ENCODE measurements around the gene CNN1. TPM values are rescaled to one million over a fixed set of nuclear protein-coding genes. Genes with fewer than 3 reads are reported as not detected.
A peak's percentile ranks its signal among the peaks of the same experiment; 100 is the strongest.

The CNN1 gene
- polyA plus RNA-seq (ENCODE audit: insufficient read length in 3 of 3), result 1 to 10 TPM; 2.2 to 3.0 (median 2.2) TPM

DNA sequence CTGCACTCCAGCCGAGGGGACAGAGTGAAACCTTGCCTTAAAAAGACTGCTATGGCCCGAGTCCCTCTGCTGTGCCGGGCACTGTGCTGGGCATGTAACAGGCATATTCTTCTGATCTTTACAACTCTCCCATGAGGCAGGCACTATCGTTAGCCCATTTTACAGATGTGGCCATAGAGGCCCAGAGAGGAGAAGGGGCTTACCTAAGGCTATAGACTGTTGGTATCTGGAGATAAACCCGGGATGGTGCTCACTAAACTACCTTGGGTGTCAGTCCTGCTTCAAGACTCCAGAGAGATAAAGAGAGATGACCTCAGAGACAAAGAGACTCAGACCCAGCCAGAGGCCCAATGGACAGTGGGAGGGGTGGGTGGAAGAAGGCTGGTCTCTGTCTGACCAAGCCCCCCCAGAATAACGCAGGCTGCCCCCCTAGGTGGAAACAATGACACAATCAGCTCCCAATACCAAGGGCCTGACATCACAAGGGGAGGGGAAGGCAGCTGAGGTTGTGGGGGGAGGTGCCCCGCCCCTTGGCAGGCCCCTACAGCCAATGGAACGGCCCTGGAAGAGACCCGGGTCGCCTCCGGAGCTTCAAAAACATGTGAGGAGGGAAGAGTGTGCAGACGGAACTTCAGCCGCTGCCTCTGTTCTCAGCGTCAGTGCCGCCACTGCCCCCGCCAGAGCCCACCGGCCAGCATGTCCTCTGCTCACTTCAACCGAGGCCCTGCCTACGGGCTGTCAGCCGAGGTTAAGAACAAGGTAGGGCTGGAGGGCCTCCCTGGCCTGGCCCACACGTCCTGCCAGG, at the start of gene CNN1:
CNN1 (plus strand) TSS at position 620 of the 805 bp plus-strand sequence; CDS start at position 697, 77 bp downstream.
- no peak for DNase-seq (ENCODE audit: low read depth in 3 of 3, low spot score in 2 of 3)

- no peak for DNase-seq (ENCODE audit: low read depth in 3 of 3, low spot score in 2 of 3)
Observed at GRCh38 chr19:11489378-11489777, 49.3 kb upstream of the CNN1 start.

DNA sequence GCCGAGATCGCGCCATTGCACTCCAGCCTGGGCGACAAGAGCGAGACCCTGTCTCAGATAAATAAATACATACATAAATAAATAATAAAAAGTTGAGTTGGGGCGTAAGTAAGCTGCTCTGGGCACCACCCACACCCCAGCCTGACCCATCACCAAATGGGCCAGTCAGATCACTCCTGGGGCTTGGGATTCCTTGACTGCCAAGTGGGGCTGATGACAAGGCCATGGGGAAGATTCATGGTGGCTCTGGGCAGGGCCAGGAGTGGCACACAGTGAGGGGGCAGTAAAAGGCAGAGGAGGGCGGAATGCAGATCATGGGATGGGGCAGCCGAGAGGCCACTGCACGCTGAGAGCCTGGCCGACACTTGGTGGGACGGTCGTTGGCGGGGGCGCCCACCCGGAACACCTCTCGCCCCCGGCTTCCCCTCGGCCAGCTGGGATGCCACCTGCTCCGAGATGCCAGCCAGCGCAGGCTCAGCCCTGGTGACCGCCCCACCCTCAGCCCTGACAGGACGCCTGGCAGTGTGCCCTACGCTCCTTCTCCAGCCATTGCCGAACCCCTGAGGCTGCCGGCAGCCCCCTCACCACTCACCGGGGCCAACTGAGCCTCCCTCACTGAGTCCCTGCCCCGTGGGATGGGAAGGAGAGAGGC, 43.9 kb upstream of the CNN1 start:
- DNase-seq (ENCODE audit: low read depth in 3 of 3, low spot score in 2 of 3), result no peak

DNA sequence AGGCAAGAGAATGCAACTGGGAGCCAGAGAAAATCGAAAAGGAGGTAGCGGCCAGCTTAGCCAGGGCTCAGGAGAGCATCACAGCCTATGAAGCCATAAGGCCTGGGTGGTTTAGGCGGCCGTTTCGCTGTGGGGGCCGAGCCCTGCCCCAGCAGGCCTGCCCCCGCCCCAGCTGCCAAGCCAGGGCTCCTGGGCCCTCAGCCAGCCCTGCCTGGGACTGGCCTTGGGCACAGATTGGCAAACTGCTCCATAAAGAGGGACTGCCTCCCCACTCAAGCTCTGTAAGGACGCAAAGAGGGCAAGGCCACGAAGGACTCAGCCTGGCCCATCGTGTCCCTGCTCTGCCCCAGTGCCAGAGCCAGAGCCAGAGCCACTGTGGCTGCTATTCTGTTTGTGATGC, 43.2 kb upstream of the CNN1 start:
- DNase-seq (ENCODE audit: low read depth in 3 of 3, low spot score in 2 of 3), result no peak

- no peak for DNase-seq (ENCODE audit: low read depth in 3 of 3, low spot score in 2 of 3)
Observed at GRCh38 chr19:11495885-11496284, 42.8 kb upstream of the CNN1 start.

DNA sequence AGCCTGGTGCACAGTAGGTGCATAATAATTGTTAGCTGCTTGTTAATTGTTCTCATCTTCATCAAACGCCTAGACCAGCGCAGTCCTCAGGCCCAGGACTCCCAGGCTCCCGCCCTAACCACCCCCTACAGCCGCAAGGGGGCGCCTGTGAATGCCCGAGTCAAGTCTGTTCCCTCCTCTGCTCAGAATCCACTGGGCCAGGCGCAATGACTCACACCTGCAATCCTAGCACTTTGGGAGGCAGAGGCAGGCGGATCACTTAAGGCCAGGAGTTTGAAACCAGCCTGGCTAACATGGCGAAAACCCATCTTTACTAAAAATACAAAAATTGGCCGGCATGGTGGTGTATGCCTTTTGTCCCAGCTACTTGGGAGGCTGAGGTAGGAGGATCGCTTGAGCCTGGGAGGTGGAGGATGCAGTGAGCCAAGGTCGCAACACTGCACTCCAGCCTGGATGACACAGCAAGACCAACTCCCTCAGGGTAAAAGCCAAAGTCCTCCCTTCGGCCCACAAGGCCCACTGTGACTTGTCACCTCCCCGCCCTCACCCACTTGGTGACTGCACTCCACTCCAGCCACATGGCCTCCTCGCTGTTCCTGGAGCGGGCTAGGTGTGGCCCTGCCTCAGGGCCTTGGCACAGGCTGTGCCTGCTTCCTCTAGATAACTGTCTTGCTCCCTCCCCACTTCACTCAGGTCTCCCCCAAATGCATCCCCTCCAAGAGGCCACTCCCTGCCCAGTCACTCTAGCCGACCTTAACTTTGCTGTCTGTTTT, 42.1 kb upstream of the CNN1 start:
- DNase-seq (ENCODE audit: low read depth in 3 of 3, low spot score in 2 of 3), result no peak

GRCh38 chr19:11499220-11499726, 39.4 kb upstream of the CNN1 start:
- no peak for DNase-seq (ENCODE audit: low read depth in 3 of 3, low spot score in 2 of 3)

DNA sequence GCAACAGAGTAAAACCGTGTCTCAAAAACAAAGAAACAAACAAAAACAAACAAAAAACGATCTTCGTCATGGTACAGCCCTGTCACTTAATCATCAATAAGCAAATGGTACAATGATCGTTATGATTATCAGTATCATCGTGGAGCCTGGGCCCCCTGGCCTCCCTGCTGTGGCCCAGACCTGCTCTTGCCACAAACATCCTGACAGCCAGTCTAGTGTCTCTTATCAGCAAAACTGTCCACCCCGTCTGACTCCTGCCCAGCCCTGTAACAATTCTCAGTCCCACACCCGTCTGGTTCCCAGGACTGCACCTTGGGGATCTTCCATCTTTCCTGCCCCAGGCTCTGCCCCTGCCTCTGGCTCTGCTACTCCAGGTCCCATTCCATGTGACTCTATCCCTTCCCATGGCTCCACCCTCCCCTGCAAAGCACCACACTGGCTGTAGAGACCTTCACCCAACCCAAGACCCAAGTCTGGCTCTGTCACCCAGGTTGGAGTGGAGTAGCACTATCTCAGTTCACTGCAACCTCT, 38.7 kb upstream of the CNN1 start:
- DNase-seq (ENCODE audit: low read depth in 3 of 3, low spot score in 2 of 3), result no peak

DNA sequence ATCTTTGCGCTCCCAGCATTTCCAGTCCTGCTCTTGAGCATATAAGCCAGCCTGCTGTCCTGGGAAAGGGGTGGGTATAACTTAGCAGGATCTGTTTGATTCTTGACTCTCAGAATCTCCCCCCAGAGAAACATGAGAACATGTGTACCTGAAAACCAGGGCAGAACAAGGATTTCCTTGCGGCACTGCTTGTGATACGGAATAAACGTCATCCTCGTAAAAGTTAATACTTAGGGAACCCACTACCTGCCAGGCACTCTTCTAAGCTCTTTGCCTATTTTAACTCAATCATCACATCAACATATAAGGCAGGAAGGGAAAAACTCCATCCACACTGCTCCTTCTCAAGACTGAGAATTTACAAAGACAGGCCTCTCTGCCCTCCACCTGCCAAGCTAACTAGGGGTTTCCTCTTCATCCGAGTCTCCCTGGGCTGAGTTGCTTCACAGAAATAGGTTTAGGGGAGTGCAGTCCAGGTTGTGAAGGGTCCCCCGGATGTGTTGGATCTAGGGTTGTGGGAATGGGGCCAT, 34.1 kb upstream of the CNN1 start:
- DNase-seq (ENCODE audit: low read depth in 3 of 3, low spot score in 2 of 3), result no peak

- DNase-seq (ENCODE audit: low read depth in 3 of 3, low spot score in 2 of 3), result peak; percentile 73 to 88 (median 85)
Observed at GRCh38 chr19:11505032-11505503, 33.6 kb upstream of the CNN1 start.

GRCh38 chr19:11505504-11506100, 33.0 kb upstream of the CNN1 start, which contains the start of gene ZNF653:
TSS of gene ZNF653 (minus strand) at chr19:11505839. CDS start at chr19:11505786, 53 bp downstream.
- peak; percentile 91 to 94 (median 93) for DNase-seq (ENCODE audit: low read depth in 3 of 3, low spot score in 2 of 3)

GRCh38 chr19:11506101-11506555, 32.5 kb upstream of the CNN1 start:
- DNase-seq (ENCODE audit: low read depth in 3 of 3, low spot score in 2 of 3), result no peak

DNA sequence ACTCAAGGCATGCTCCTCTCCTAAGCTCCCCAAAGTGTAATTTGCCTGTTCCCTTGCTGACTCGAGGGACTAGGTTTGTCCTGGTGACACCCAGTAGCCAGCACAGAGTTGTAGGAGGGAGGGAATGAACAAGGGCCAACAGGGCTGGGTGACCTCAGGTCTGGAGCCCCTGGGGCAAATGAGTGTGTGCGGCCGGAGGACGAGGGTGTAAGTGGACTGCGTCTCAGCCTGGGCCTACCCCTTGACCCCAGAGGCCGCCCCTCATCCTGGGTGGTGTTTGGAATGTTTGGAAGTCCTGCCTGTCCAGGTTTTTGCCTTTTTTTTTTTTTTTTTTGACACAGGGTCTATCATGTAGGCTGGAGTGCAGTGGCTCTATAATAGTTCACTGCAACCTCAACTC, 31.7 kb upstream of the CNN1 start:
- DNase-seq (ENCODE audit: low read depth in 3 of 3, low spot score in 2 of 3), result no peak

- DNase-seq (ENCODE audit: low read depth in 3 of 3, low spot score in 2 of 3), result no peak
Observed at GRCh38 chr19:11507370-11508078, 31.1 kb upstream of the CNN1 start.

- no peak for DNase-seq (ENCODE audit: low read depth in 3 of 3, low spot score in 2 of 3)
Observed at GRCh38 chr19:11510444-11510843, 28.2 kb upstream of the CNN1 start.

- DNase-seq (ENCODE audit: low read depth in 3 of 3, low spot score in 2 of 3), result no peak
Observed at GRCh38 chr19:11513946-11514345, 24.7 kb upstream of the CNN1 start.

DNA sequence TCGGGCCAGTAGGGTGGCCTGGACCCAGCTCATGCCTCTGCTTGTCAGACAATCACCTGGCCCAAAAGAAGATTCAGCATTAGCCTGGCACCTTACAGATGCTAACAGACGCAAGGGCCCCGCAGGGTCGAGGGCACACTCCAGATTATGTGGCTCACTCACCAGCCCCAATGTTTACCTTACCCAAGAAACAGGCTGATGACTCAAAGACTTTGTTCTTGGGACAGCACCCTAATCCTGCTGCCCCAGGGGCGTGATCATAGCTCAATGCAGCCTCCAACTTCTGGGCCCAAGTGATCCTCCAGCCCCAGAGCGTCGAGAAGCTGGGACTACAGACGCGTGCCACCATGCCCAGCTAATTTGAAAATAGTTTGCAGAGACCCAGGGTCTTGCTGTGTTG, 19.5 kb upstream of the CNN1 start:
- DNase-seq (ENCODE audit: low read depth in 3 of 3, low spot score in 2 of 3), result no peak

DNA sequence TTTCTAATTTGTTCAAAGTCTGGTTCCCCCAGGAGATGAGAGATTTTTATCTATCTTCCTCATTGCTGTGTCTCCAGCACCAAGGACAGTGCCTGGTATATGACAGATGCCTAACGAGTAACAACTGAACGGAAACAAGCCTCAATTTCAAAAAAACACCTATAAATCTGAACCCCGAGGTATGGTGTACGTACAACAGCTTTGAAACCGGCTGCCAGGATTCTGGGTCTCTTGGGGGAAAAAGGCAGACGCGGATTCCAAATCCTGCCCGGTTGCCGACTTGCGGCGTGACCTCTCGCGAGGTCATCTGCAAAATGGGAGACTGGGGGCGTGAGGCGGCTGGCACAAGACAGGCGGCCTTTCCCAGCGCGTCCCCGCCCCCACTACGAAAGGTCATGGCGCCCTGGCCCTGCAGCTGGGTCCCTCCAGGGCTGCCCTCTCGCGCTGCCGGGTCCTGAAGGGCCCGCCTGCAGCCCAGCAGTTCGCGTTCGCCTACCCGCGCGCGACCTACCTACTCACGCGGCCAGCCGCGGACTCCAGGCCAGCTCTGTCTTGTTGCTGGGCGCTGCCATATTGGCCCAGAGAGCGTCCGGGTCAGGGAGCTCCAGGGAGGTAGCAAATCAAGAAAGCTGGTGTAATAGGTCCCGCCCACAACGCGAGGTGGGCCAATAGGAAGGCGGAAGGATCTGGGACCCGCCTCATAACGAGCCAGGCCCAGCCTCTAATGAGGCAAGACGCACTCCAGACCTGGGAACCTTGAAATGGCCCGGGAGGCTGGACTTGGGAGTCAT, 9.9 kb upstream of the CNN1 start, which contains the start of gene ECSIT:
ECSIT (minus strand) TSS at position 584 of the 791 bp plus-strand sequence. CDS start 9,964 bp downstream, outside the sequence.
- peak; percentile 92 to 93 (median 92) for DNase-seq (ENCODE audit: low read depth in 3 of 3, low spot score in 2 of 3)
